Neural progenitor cell (in vitro differentiated cells): ENCODE measurements around the gene LIMA1.

Experiments
- EZH2phosphoT487 ChIP-seq: fragments of 200-600 bp; sonication (generic); IDR thresholded peaks from 2 replicates; pipeline ENCODE4 v1.6.1; 2017; ENCODE audit warnings: antibody characterized with exemption
- TF ChIP-seq, protein P1 (sequence below): fragments of 200-600 bp; sonication (generic); IDR thresholded peaks from 2 replicates; pipeline ENCODE4 v1.5.1; 2017; ENCODE audit warnings: antibody characterized with exemption, mild to moderate bottlenecking

- TF ChIP-seq, protein P1, sequence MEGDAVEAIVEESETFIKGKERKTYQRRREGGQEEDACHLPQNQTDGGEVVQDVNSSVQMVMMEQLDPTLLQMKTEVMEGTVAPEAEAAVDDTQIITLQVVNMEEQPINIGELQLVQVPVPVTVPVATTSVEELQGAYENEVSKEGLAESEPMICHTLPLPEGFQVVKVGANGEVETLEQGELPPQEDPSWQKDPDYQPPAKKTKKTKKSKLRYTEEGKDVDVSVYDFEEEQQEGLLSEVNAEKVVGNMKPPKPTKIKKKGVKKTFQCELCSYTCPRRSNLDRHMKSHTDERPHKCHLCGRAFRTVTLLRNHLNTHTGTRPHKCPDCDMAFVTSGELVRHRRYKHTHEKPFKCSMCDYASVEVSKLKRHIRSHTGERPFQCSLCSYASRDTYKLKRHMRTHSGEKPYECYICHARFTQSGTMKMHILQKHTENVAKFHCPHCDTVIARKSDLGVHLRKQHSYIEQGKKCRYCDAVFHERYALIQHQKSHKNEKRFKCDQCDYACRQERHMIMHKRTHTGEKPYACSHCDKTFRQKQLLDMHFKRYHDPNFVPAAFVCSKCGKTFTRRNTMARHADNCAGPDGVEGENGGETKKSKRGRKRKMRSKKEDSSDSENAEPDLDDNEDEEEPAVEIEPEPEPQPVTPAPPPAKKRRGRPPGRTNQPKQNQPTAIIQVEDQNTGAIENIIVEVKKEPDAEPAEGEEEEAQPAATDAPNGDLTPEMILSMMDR = no peak
- TF ChIP-seq EZH2phosphoT487 = no peak
These were observed 81.3 kb downstream of the LIMA1 start for GRCh38 chr12:50201987-50202521.
